ENCODE results near the gene NEU1. TPM values are rescaled to one million over a fixed set of nuclear protein-coding genes. Genes with fewer than 3 reads are reported as not detected.
A peak's percentile ranks its signal among the peaks of the same experiment; 100 is the strongest.
"Not testable (repeated sequence)": the region's sequence is repeated elsewhere in the genome, so short reads cannot be mapped to it uniquely, and the experiment has no call there.

Gene NEU1
- total RNA-seq, 4 donors from 2014 or later = 54.4 to 98.1 (median 65.9) TPM

GRCh38 chr6:31874084-31874670, 11.6 kb upstream of the NEU1 start:
- H3K27ac ChIP-seq = peak overlapping the region in 2 of 3 donors; percentile 50 to 65
- H3K4me1 ChIP-seq = peaks cover 3 to 30% of the 10 kb centered on the region in 2 donors
- 43 to 44% methylated on average over 4 of the region's 4 CpGs for WGBS, 2 donors
- H3K36me3 ChIP-seq = no peaks in the 10 kb centered on the region
- no peaks in the 10 kb centered on the region for H3K27me3 ChIP-seq
- no peak overlapping the region for H3K4me3 ChIP-seq (replicated peaks in 1 of 3)
- intact Hi-C loops (cut with DNase I) = no loop called here
- TF ChIP-seq POLR2A (IDR thresholded peaks at IDR 0.05) = peak in 1 of 2 donors; percentile 15
- no peak for TF ChIP-seq CTCF (IDR thresholded peaks at IDR 0.05)
- DNase-seq = peak; percentile 40 to 52
- no peaks in the 10 kb centered on the region for H3K9me3 ChIP-seq

GRCh38 chr6:31871046-31871659, 8.5 kb upstream of the NEU1 start:
- Histone ChIP-seq H3K36me3 (no peaks in the 10 kb centered on the region), H3K4me3 (replicated peaks in 1 of 3) (no peak overlapping the region), H3K27me3 (no peaks in the 10 kb centered on the region), H3K4me1 (peaks cover 0 to 20% of the 10 kb centered on the region in 2 donors), H3K27ac (no peak overlapping the region), H3K9me3 (no peaks in the 10 kb centered on the region)
- intact Hi-C loops (cut with DNase I) = no loop called here
- 63 to 70% methylated on average over 8 to 9 of the region's 9 CpGs for WGBS, 2 donors
- no peak for DNase-seq
- TF ChIP-seq POLR2A (IDR thresholded peaks at IDR 0.05) = no peak
- TF ChIP-seq CTCF (IDR thresholded peaks at IDR 0.05) = no peak

DNA sequence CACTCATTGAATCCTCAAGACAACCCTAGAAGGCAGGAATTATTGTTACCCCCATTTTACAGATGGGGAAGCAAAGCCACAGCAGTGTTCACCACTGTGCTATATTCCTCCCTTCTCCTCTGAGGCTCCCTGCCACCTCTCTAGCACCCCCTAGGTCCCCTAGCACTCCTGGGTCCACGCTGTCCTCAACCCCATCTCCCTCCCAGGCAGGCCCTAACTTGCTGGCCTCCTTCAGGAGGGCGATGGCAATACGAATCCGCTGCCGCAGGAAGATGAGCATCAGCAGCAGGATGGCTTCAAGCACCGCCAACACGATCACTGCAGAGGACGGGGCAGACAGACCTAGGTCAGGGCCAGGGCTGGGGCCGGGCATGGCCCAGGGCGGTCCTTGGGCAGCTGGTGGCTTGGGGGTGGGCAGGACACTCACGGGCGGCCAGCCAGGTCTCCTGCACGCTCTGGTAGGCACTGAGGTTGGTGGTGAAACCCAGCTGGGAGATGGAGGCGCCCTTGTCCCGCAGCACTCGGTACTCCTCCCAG, 7.8 kb upstream of the NEU1 start:
- Histone ChIP-seq H3K9me3 (no peaks in the 10 kb centered on the region), H3K4me1 (peaks cover 0 to 20% of the 10 kb centered on the region in 2 donors), H3K27ac (peak overlapping the region in 1 of 3 donors; percentile 12), H3K4me3 (replicated peaks in 1 of 3) (no peak overlapping the region), H3K36me3 (no peaks in the 10 kb centered on the region), H3K27me3 (no peaks in the 10 kb centered on the region)
- intact Hi-C loops (cut with DNase I) = no loop called here
- DNase-seq = peak; percentile 74 to 76
- TF ChIP-seq CTCF (IDR thresholded peaks at IDR 0.05) = no peak
- no peak for TF ChIP-seq POLR2A (IDR thresholded peaks at IDR 0.05)
- 49 to 51% methylated on average over 8 to 13 of the region's 16 CpGs for WGBS, 2 donors

- no peaks in the 10 kb centered on the region for H3K27me3 ChIP-seq
- DNase-seq = no peak
- TF ChIP-seq POLR2A (IDR thresholded peaks at IDR 0.05) = no peak
- no peak for TF ChIP-seq CTCF (IDR thresholded peaks at IDR 0.05)
- no peaks in the 10 kb centered on the region for H3K9me3 ChIP-seq
- H3K27ac ChIP-seq = no peak overlapping the region
- peaks cover 0 to 22% of the 10 kb centered on the region in 2 donors for H3K4me1 ChIP-seq
- 80 to 81% methylated on average over 5 to 7 of the region's 8 CpGs for WGBS, 2 donors
- H3K36me3 ChIP-seq = no peaks in the 10 kb centered on the region
- intact Hi-C loops (cut with DNase I) = no loop called here
- no peak overlapping the region for H3K4me3 ChIP-seq (replicated peaks in 1 of 3)
These were observed 6.7 kb upstream of the NEU1 start for GRCh38 chr6:31869343-31869742.

DNA sequence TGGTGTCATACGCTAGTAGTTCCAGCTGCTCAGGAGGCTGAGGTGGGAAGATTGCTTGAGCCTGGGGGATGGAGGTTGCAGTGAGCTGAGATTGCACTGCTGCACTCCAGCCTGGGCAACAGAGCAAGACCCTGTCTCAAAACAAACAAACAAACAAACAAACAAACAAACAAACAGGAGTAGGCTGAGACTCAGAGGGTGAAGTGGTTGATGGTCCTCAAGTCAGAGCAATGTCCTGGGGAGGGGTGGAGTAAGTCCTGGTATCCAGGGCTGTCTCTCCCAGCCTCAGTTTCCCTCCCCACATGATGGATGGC, 6.0 kb upstream of the NEU1 start:
- H3K27me3 ChIP-seq; H3K4me3 ChIP-seq (replicated peaks in 1 of 3); intact Hi-C loops (cut with DNase I); H3K36me3 ChIP-seq; DNase-seq; H3K9me3 ChIP-seq; H3K27ac ChIP-seq: not testable (repeated sequence)
- 88 to 94% methylated on average over 1 of the region's 1 CpG for WGBS, 2 donors
- peaks cover 4 to 22% of the 10 kb centered on the region in 2 donors for H3K4me1 ChIP-seq

Data from thyroid gland (tissue), 4 donors.